Osteocyte (in vitro differentiated cells): ENCODE measurements around the gene THUMPD2. TPM values are rescaled to one million over a fixed set of nuclear protein-coding genes. Genes with fewer than 3 reads are reported as not detected.

Experiments
- DNase-seq: peaks from one replicate; pipeline ENCODE4 v3.0.0; 2021; ENCODE audit warnings: mixed read lengths; ENCODE audit not compliant: unreplicated experiment; ENCODE audit errors: extremely low spot score
- H3K27ac Mint-ChIP-seq: one replicate; pipeline ENCODE4 v1.8.0; 2021; ENCODE audit warnings: mild to moderate bottlenecking, mixed read lengths; ENCODE audit not compliant: unreplicated experiment
- H3K27me3 Mint-ChIP-seq: one replicate; pipeline ENCODE4 v1.8.0; 2021; ENCODE audit warnings: mixed read lengths; ENCODE audit not compliant: unreplicated experiment
- H3K36me3 Mint-ChIP-seq: one replicate; pipeline ENCODE4 v1.8.0; 2021; ENCODE audit warnings: mixed read lengths; ENCODE audit not compliant: unreplicated experiment
- H3K4me1 Mint-ChIP-seq: one replicate; pipeline ENCODE4 v1.8.0; 2021; ENCODE audit warnings: mixed read lengths; ENCODE audit not compliant: unreplicated experiment
- H3K4me3 Mint-ChIP-seq: one replicate; pipeline ENCODE4 v1.8.0; 2021; ENCODE audit warnings: mild to moderate bottlenecking, moderate library complexity, mixed read lengths; ENCODE audit not compliant: unreplicated experiment
- H3K9me3 Mint-ChIP-seq: one replicate; pipeline ENCODE4 v1.8.0; 2021; ENCODE audit warnings: mixed read lengths; ENCODE audit not compliant: unreplicated experiment
- CTCF ChIP-seq: fragments of 200-600 bp; sonication (generic); IDR thresholded peaks from 2 replicates; pipeline ENCODE4 v1.5.0; 2021; ENCODE audit warnings: antibody characterized with exemption, mild to moderate bottlenecking, moderate library complexity
- total RNA-seq: library from RNA; stranded (reverse); gene quantifications from 2 replicates; pipeline ENCODE4 v1.2.1, GENCODE V29; 2021

THUMPD2 gene
- total RNA-seq, 1 donor from 2014 or later, result 7.3 TPM

GRCh38 chr2:39786761-39787522, 7.9 kb upstream of the THUMPD2 start:
- no peak for DNase-seq
- Mint-ChIP-seq H3K4me3 (no peak overlapping the region), H3K9me3 (peaks cover 4% of the 10 kb centered on the region), H3K4me1 (peaks cover 3% of the 10 kb centered on the region), H3K36me3 (no peaks in the 10 kb centered on the region), H3K27me3 (no peaks in the 10 kb centered on the region), H3K27ac (no peak overlapping the region)
- TF ChIP-seq CTCF, result no peak

GRCh38 chr2:39782591-39782990, 3.5 kb upstream of the THUMPD2 start:
- Mint-ChIP-seq H3K27me3 (no peaks in the 10 kb centered on the region), H3K4me1 (peaks cover 21% of the 10 kb centered on the region), H3K27ac (no peak overlapping the region), H3K9me3 (no peaks in the 10 kb centered on the region), H3K36me3 (no peaks in the 10 kb centered on the region), H3K4me3 (no peak overlapping the region)
- no peak for TF ChIP-seq CTCF
- no peak for DNase-seq

- H3K27me3 Mint-ChIP-seq, result no peaks in the 10 kb centered on the region
- H3K4me3 Mint-ChIP-seq, result no peak overlapping the region
- H3K4me1 Mint-ChIP-seq, result peaks cover 27% of the 10 kb centered on the region
- no peaks in the 10 kb centered on the region for H3K9me3 Mint-ChIP-seq
- no peak overlapping the region for H3K27ac Mint-ChIP-seq
- TF ChIP-seq CTCF, result no peak
- H3K36me3 Mint-ChIP-seq, result no peaks in the 10 kb centered on the region
- DNase-seq, result no peak
These were observed 2.6 kb upstream of the THUMPD2 start for GRCh38 chr2:39781697-39782096.

GRCh38 chr2:39780825-39781600, 2.0 kb upstream of the THUMPD2 start:
- peaks cover 2% of the 10 kb centered on the region for H3K9me3 Mint-ChIP-seq
- H3K36me3 Mint-ChIP-seq, result peaks cover 1% of the 10 kb centered on the region
- H3K27me3 Mint-ChIP-seq, result no peaks in the 10 kb centered on the region
- H3K4me1 Mint-ChIP-seq, result peaks cover 28% of the 10 kb centered on the region
- no peak overlapping the region for H3K27ac Mint-ChIP-seq
- TF ChIP-seq CTCF, result no peak
- no peak for DNase-seq
- peak overlapping the region; percentile 41 for H3K4me3 Mint-ChIP-seq

GRCh38 chr2:39779927-39780326, 869 bp upstream of the THUMPD2 start:
- Mint-ChIP-seq H3K4me1 (peaks cover 29% of the 10 kb centered on the region), H3K9me3 (peaks cover 4% of the 10 kb centered on the region), H3K4me3 (peak overlapping the region; percentile 81), H3K27ac (no peak overlapping the region), H3K27me3 (no peaks in the 10 kb centered on the region), H3K36me3 (peaks cover 4% of the 10 kb centered on the region)
- no peak for DNase-seq
- no peak for TF ChIP-seq CTCF
